GM10266 (cell line): ENCODE results near the gene GRIK1.

Source experiments
- DNase-seq: peaks from one replicate; pipeline ENCODE4 v3.0.0; 2012; ENCODE audit errors: extremely low spot score
- CTCF ChIP-seq: IDR thresholded peaks from 2 replicates; pipeline ENCODE4 v1.5.1; 2012; ENCODE audit warnings: mild to moderate bottlenecking, low read depth; ENCODE audit not compliant: control insufficient read depth, insufficient read depth; ENCODE audit errors: missing control alignments

Gene GRIK1

GRCh38 chr21:29867796-29868195 is 72.0 kb downstream of the GRIK1 start:
- DNase-seq = no peak
- TF ChIP-seq CTCF = no peak

- DNase-seq = no peak
- no peak for TF ChIP-seq CTCF
Measured at GRCh38 chr21:29860346-29860745, 79.5 kb downstream of the GRIK1 start.

GRCh38 chr21:29857150-29857549 is 82.6 kb downstream of the GRIK1 start:
- no peak for TF ChIP-seq CTCF
- DNase-seq = no peak

- no peak for TF ChIP-seq CTCF
- DNase-seq = no peak
Measured at GRCh38 chr21:29854795-29855194, 85.0 kb downstream of the GRIK1 start.

- DNase-seq = no peak
- TF ChIP-seq CTCF = no peak
Measured at GRCh38 chr21:29851611-29852010, 88.2 kb downstream of the GRIK1 start.

GRCh38 chr21:29849735-29850176 is 90.0 kb downstream of the GRIK1 start:
- TF ChIP-seq CTCF = peak; percentile 77
- DNase-seq = peak; percentile 40

GRCh38 chr21:29843804-29844203 is 96.0 kb downstream of the GRIK1 start:
- TF ChIP-seq CTCF = no peak
- no peak for DNase-seq
